Measurements from ENCODE around the gene PHF13.

The PHF13 gene

DNA sequence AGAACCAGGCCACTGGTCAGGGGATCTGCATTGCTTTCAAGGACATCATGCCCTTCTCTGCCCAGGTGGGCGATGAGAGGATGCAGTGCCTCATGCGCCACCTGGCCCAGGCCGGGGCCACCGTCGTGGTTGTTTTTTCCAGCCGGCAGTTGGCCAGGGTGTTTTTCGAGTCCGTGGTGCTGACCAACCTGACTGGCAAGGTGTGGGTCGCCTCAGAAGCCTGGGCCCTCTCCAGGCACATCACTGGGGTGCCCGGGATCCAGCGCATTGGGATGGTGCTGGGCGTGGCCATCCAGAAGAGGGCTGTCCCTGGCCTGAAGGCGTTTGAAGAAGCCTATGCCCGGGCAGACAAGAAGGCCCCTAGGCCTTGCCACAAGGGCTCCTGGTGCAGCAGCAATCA is 38.7 kb upstream of the PHF13 start:
- Histone ChIP-seq H3K79me2 (ENCODE audit: insufficient read depth, low read length) (no peaks in the 10 kb centered on the region), H3K4me2 (ENCODE audit: low read length) (no peak overlapping the region), H3K9me2 (ENCODE audit: low read depth, low read length) (no peaks in the 10 kb centered on the region), H3K4me1 (ENCODE audit: insufficient read depth, low read length, severe bottlenecking) (peaks cover 47% of the 10 kb centered on the region), H3K36me3 (ENCODE audit: insufficient read depth, low read length) (peaks cover 11% of the 10 kb centered on the region), H2AFZ (ENCODE audit: low read length) (no peak overlapping the region), H3K27ac (ENCODE audit: low read depth, low read length, poor library complexity, severe bottlenecking) (no peak overlapping the region), H3K4me3 (ENCODE audit: low read depth, low read length, poor library complexity, severe bottlenecking) (no peak overlapping the region), H3K27me3 (ENCODE audit: insufficient read depth, low read length) (no peaks in the 10 kb centered on the region), H3K9ac (ENCODE audit: low read length) (no peak overlapping the region), H4K20me1 (ENCODE audit: insufficient read depth, low read length) (no peaks in the 10 kb centered on the region), H3K9me3 (ENCODE audit: low read length) (peaks cover 10% of the 10 kb centered on the region), H3F3A (ENCODE audit: insufficient read depth, low read length) (no peaks in the 10 kb centered on the region)
- TF ChIP-seq, protein P1, sequence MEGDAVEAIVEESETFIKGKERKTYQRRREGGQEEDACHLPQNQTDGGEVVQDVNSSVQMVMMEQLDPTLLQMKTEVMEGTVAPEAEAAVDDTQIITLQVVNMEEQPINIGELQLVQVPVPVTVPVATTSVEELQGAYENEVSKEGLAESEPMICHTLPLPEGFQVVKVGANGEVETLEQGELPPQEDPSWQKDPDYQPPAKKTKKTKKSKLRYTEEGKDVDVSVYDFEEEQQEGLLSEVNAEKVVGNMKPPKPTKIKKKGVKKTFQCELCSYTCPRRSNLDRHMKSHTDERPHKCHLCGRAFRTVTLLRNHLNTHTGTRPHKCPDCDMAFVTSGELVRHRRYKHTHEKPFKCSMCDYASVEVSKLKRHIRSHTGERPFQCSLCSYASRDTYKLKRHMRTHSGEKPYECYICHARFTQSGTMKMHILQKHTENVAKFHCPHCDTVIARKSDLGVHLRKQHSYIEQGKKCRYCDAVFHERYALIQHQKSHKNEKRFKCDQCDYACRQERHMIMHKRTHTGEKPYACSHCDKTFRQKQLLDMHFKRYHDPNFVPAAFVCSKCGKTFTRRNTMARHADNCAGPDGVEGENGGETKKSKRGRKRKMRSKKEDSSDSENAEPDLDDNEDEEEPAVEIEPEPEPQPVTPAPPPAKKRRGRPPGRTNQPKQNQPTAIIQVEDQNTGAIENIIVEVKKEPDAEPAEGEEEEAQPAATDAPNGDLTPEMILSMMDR (IDR thresholded peaks at IDR 0.05; ENCODE audit: low read length) = no peak
- no peak for TF ChIP-seq EZH2 (IDR thresholded peaks at IDR 0.05; ENCODE audit: borderline replicate concordance, low read length)

DNA sequence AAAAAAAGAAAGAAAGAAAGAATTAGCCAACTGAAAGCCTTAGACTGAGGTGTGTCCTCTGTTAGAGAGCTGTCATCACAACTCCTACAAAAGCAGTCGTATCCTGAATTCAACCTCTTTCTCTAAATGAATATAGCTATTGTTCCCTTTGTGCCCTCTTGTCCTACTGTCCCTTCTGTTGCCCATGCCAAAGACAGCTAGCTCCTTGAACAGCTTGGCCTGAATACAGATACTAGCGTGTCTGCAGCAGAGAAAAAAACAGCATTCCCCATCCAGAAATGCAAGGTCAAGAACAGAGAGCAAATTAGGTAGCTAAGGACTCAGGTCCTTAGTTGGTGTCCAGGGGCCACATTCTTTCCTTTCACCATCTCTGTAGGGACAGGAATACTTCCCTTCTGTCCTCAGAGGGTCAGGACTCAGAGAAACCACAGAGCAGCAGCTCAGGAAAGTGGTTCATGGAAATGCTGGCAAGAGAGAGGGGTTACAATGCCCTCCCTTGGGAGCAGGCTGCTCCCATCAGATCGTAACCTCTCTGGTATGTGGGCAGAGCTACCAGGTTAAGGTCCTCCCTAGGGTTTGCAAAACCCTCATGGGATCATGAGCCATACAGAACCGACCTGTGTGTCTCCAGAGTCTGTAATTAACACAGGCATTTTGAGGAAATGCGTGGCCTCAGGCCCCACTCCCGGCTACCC is 35.6 kb upstream of the PHF13 start:
- Histone ChIP-seq H3K9me3 (ENCODE audit: low read length) (no peaks in the 10 kb centered on the region), H3K4me1 (ENCODE audit: insufficient read depth, low read length, severe bottlenecking) (peaks cover 62% of the 10 kb centered on the region), H3K9me2 (ENCODE audit: low read depth, low read length) (no peaks in the 10 kb centered on the region), H2AFZ (ENCODE audit: low read length) (no peak overlapping the region), H3K27me3 (ENCODE audit: insufficient read depth, low read length) (no peaks in the 10 kb centered on the region), H3K9ac (ENCODE audit: low read length) (peak overlapping the region; percentile 77; the same call in 1 of the 2 replicates), H3K4me3 (ENCODE audit: low read depth, low read length, poor library complexity, severe bottlenecking) (no peak overlapping the region), H3K36me3 (ENCODE audit: insufficient read depth, low read length) (peaks cover 13% of the 10 kb centered on the region; the same call in 1 of the 2 replicates), H4K20me1 (ENCODE audit: insufficient read depth, low read length) (no peaks in the 10 kb centered on the region), H3K79me2 (ENCODE audit: insufficient read depth, low read length) (no peaks in the 10 kb centered on the region), H3K4me2 (ENCODE audit: low read length) (no peak overlapping the region; the same call in 1 of the 2 replicates), H3F3A (ENCODE audit: insufficient read depth, low read length) (no peaks in the 10 kb centered on the region), H3K27ac (ENCODE audit: low read depth, low read length, poor library complexity, severe bottlenecking) (peak overlapping the region; percentile 61)
- TF ChIP-seq, protein P1 (IDR thresholded peaks at IDR 0.05; ENCODE audit: low read length) = no peak
- TF ChIP-seq EZH2 (IDR thresholded peaks at IDR 0.05; ENCODE audit: borderline replicate concordance, low read length) = no peak

DNA sequence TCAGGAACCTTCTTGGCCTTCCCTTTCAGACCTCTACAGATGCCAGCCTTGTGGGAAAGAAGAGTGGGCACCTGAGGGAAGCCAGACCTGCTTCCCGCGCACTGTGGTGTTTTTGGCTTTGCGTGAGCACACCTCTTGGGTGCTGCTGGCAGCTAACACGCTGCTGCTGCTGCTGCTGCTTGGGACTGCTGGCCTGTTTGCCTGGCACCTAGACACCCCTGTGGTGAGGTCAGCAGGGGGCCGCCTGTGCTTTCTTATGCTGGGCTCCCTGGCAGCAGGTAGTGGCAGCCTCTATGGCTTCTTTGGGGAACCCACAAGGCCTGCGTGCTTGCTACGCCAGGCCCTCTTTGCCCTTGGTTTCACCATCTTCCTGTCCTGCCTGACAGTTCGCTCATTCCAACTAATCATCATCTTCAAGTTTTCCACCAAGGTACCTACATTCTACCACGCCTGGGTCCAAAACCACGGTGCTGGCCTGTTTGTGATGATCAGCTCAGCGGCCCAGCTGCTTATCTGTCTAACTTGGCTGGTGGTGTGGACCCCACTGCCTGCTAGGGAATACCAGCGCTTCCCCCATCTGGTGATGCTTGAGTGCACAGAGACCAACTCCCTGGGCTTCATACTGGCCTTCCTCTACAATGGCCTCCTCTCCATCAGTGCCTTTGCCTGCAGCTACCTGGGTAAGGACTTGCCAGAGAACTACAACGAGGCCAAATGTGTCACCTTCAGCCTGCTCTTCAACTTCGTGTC is 34.7 kb upstream of the PHF13 start:
- H4K20me1 ChIP-seq (ENCODE audit: insufficient read depth, low read length) = no peaks in the 10 kb centered on the region
- no peaks in the 10 kb centered on the region for H3K79me2 ChIP-seq (ENCODE audit: insufficient read depth, low read length)
- peak overlapping the region; percentile 76 for H3K4me3 ChIP-seq (ENCODE audit: low read depth, low read length, poor library complexity, severe bottlenecking)
- H3K9me2 ChIP-seq (ENCODE audit: low read depth, low read length) = no peaks in the 10 kb centered on the region
- peaks cover 13% of the 10 kb centered on the region; the same call in 1 of the 2 replicates for H3K36me3 ChIP-seq (ENCODE audit: insufficient read depth, low read length)
- H3K4me1 ChIP-seq (ENCODE audit: insufficient read depth, low read length, severe bottlenecking) = peaks cover 64% of the 10 kb centered on the region
- TF ChIP-seq, protein P1 (IDR thresholded peaks at IDR 0.05; ENCODE audit: low read length) = no peak
- TF ChIP-seq EZH2 (IDR thresholded peaks at IDR 0.05; ENCODE audit: borderline replicate concordance, low read length) = no peak
- H3K4me2 ChIP-seq (ENCODE audit: low read length) = peak overlapping the region; percentile 69
- no peaks in the 10 kb centered on the region for H3K27me3 ChIP-seq (ENCODE audit: insufficient read depth, low read length)
- peak overlapping the region; percentile 61 for H3K27ac ChIP-seq (ENCODE audit: low read depth, low read length, poor library complexity, severe bottlenecking)
- H2AFZ ChIP-seq (ENCODE audit: low read length) = no peak overlapping the region
- no peaks in the 10 kb centered on the region for H3F3A ChIP-seq (ENCODE audit: insufficient read depth, low read length)
- no peaks in the 10 kb centered on the region for H3K9me3 ChIP-seq (ENCODE audit: low read length)
- H3K9ac ChIP-seq (ENCODE audit: low read length) = peak overlapping the region; percentile 77

Data from OCI-LY1 (cell line).